HCT116 (cell line): ENCODE measurements around the gene NSD2. TPM values are rescaled to one million over a fixed set of nuclear protein-coding genes. Genes with fewer than 3 reads are reported as not detected.

ENCODE experiments used
- ATAC-seq: fragments of 200-7000 bp; cut with Tn5 transposase; 2 replicates; pipeline ENCODE4 v1.9.1; 2020; ENCODE audit warnings: mild to moderate bottlenecking, moderate library complexity
- BruUV-seq: library from RNA; stranded (reverse); fragments of 400-500 nt; replicated peaks from 2 replicates; lab custom pipeline; 2021; lab: Mats Ljungman, UMichigan
- CTCF ChIA-PET: fragments of 300-600 bp; sonication (Branson Sonifier 250); formaldehyde crosslinking; loops from one replicate; lab custom pipeline; 2021; ENCODE audit warnings: antibody characterized with exemption; lab: Charles Lee
- POLR2A ChIA-PET: fragments of 300-600, 350-600 bp; sonication (Branson Sonifier 250); formaldehyde crosslinking; loops from one replicate; lab custom pipeline; 2021; ENCODE audit warnings: antibody characterized with exemption; lab: Charles Lee
- RAD21 ChIA-PET, 2 experiments: fragments of 300-600 bp; sonication (Branson Sonifier 250); formaldehyde crosslinking; loops; one replicate each; lab custom pipeline; 2023; ENCODE audit warnings: low total read pairs in 2 of 2; ENCODE audit not compliant: uncharacterized antibody in 2 of 2, unreplicated experiment in 2 of 2, low non-redundant PET in 1 of 2; lab: Charles Lee
- DNase-seq: peaks from one replicate; pipeline ENCODE4 v3.0.0-alpha.2; 2010; ENCODE audit warnings: low read depth, low spot score
- H2AFZ ChIP-seq: fragments of 200-600 bp; shearing (Covaris generic), sonication (generic); 2 replicates; pipeline ENCODE4 v1.6.1; 2017; ENCODE audit warnings: low read depth, mixed run types, mixed read lengths, antibody characterized with exemption, low read length; ENCODE audit not compliant: poor library complexity, severe bottlenecking
- H3K27ac ChIP-seq: 2 replicates; pipeline ENCODE4 v1.5.1; 2012; ENCODE audit warnings: low read depth, low read length
- H3K27me3 ChIP-seq: fragments of 200-600 bp; sonication (generic); 2 replicates; pipeline ENCODE4 v1.6.1; 2016; ENCODE audit warnings: mixed run types, low read length, mixed read lengths; ENCODE audit not compliant: insufficient read depth
- H3K36me3 ChIP-seq, 2 experiments: fragments of 200-500 bp in 1 of 2; fragments of 200-600 bp in 1 of 2; sonication (Bioruptor generic) in 1 of 2; sonication (generic) in 1 of 2; 2 replicates each; pipeline versions ENCODE4 v1.5.1 to v1.6.1; 2014 to 2016; ENCODE audit warnings: low read length in 2 of 2, inconsistent platforms in 1 of 2, mixed read lengths in 1 of 2, mixed run types in 1 of 2; ENCODE audit not compliant: insufficient read depth in 2 of 2, control insufficient read depth in 1 of 2
- H3K4me1 ChIP-seq, 2 experiments: fragments of 200-600 bp in 1 of 2; sonication (generic) in 1 of 2; 2 replicates each; pipeline versions ENCODE4 v1.5.1 to v1.6.1; 2012 to 2017; ENCODE audit warnings: low read length in 2 of 2, inconsistent platforms in 1 of 2, mild to moderate bottlenecking in 1 of 2, mixed read lengths in 1 of 2, mixed run types in 1 of 2, moderate library complexity in 1 of 2; ENCODE audit not compliant: insufficient read depth in 2 of 2, control insufficient read depth in 1 of 2
- H3K4me2 ChIP-seq: fragments of 200-600 bp; sonication (generic); 2 replicates; pipeline ENCODE4 v1.6.1; 2017; ENCODE audit warnings: mixed run types, low read length, mixed read lengths
- H3K4me3 ChIP-seq, 2 experiments: fragments of 200-600 bp in 1 of 2; sonication (generic) in 1 of 2; replicated peaks in 1 of 2; 2 replicates each; pipeline ENCODE4 v1.5.1; 2011 to 2016; ENCODE audit warnings: low read length in 2 of 2, control low read depth in 1 of 2, low read depth in 1 of 2, mild to moderate bottlenecking in 1 of 2, mixed read lengths in 1 of 2, mixed run types in 1 of 2
- H3K79me2 ChIP-seq: fragments of 200-600 bp; sonication (generic); 2 replicates; pipeline ENCODE4 v1.6.1; 2017; ENCODE audit warnings: mild to moderate bottlenecking, mixed run types, low read length, moderate library complexity, mixed read lengths; ENCODE audit not compliant: insufficient read depth
- H3K9ac ChIP-seq: fragments of 200-600 bp; sonication (generic); 2 replicates; pipeline ENCODE4 v1.6.1; 2016; ENCODE audit warnings: low read length, mixed read lengths
- H3K9me2 ChIP-seq: fragments of 200-600 bp; sonication (generic), shearing (Covaris generic); 2 replicates; pipeline ENCODE4 v1.6.1; 2017; ENCODE audit warnings: mixed run types, mild to moderate bottlenecking, moderate library complexity; ENCODE audit not compliant: insufficient read depth
- H3K9me3 ChIP-seq, 2 experiments: fragments of 200-500 bp in 1 of 2; fragments of 200-600 bp in 1 of 2; sonication (Bioruptor generic) in 1 of 2; sonication (generic) in 1 of 2; 2 replicates each; pipeline ENCODE4 v1.6.1; 2014 to 2017; ENCODE audit warnings: low read length in 2 of 2, mixed read lengths in 2 of 2, inconsistent platforms in 1 of 2, low read depth in 1 of 2, mild to moderate bottlenecking in 1 of 2, mixed run types in 1 of 2, moderate library complexity in 1 of 2; ENCODE audit not compliant: control insufficient read depth in 1 of 2, insufficient read depth in 1 of 2
- H4K20me1 ChIP-seq: fragments of 200-600 bp; sonication (generic), shearing (Covaris generic); 2 replicates; pipeline ENCODE4 v1.6.1; 2017; ENCODE audit warnings: mixed run types, mild to moderate bottlenecking, moderate library complexity; ENCODE audit not compliant: insufficient read depth
- CBX3 ChIP-seq: IDR thresholded peaks from 2 replicates; pipeline ENCODE4 v1.6.1; 2012; ENCODE audit warnings: low read depth
- EGR1 ChIP-seq: IDR thresholded peaks from 2 replicates; pipeline ENCODE4 v1.6.1; 2012; ENCODE audit warnings: low read depth
- ELF1 ChIP-seq: IDR thresholded peaks from 2 replicates; pipeline ENCODE4 v1.6.1; 2012; ENCODE audit warnings: low read depth, borderline replicate concordance
- RAD21 ChIP-seq: IDR thresholded peaks from 2 replicates; pipeline ENCODE4 v1.6.1; 2012; ENCODE audit warnings: low read depth, mild to moderate bottlenecking
- SP1 ChIP-seq: IDR thresholded peaks from 2 replicates; pipeline ENCODE4 v1.6.1; 2012; ENCODE audit warnings: low read depth
- SRF ChIP-seq: IDR thresholded peaks from 2 replicates; pipeline ENCODE4 v1.6.1; 2012; ENCODE audit warnings: low read depth
- YY1 ChIP-seq: IDR thresholded peaks from 2 replicates; pipeline ENCODE4 v1.6.1; 2011; ENCODE audit warnings: low read length, low read depth, moderate library complexity, mild to moderate bottlenecking; ENCODE audit not compliant: insufficient replicate concordance; ENCODE audit errors: extremely low read depth
- intact Hi-C: fragments of 100-400 bp; cut with micrococcal nuclease; formaldehyde crosslinking; loops from 2 replicates; pipeline ENCODE4 v1.10.0; 2022
- total RNA-seq: library from RNA; stranded (reverse); gene quantifications from one replicate; pipeline ENCODE4 v1.2.1, GENCODE V29; 2021; ENCODE audit not compliant: unreplicated experiment
- TF ChIP-seq, protein P1 (sequence below), 3 experiments: fragments of 200-600 bp in 1 of 3; sonication (generic) in 1 of 3; IDR thresholded peaks in 2 of 3; conservative IDR thresholded peaks in 1 of 3; 2 replicates each; pipeline ENCODE4 v1.5.1; 2012 to 2017; ENCODE audit warnings: low read depth in 2 of 3, low read length in 2 of 3, antibody characterized with exemption in 1 of 3, borderline replicate concordance in 1 of 3, control low read depth in 1 of 3, mild to moderate bottlenecking in 1 of 3, mixed read lengths in 1 of 3, mixed run types in 1 of 3, moderate library complexity in 1 of 3; ENCODE audit not compliant: insufficient read depth in 1 of 3
- TF ChIP-seq, protein P2 (sequence below): IDR thresholded peaks from 2 replicates; pipeline ENCODE4 v1.6.1; 2012

The NSD2 gene
- total RNA-seq, 1 experiment from 2014 or later: 145 TPM

DNA sequence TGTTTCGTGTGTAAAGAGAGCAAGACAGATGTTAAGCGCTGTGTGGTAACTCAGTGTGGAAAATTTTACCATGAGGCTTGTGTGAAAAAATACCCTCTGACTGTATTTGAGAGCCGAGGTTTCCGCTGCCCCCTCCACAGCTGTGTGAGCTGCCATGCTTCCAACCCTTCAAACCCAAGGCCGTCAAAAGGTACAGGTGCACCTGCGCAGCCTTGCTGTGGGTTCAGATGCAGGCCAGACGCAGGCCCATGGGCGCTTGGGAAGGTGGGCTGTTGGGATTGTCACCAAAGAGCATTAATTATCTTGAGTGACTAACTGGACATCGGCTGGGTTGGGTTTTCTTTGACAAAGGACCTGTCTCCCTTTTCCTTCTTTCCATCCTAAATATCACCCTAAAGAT is 82.1 kb downstream of the NSD2 start:
- Histone ChIP-seq H3K9me2 (no peaks in the 10 kb centered on the region), H3K9ac (no peak overlapping the region), H2AFZ (no peak overlapping the region), H4K20me1 (0 out of 2 replicates have a peak, but pooled peaks cover 2% of the 10 kb centered on the region), H3K4me1 (no peaks in the 10 kb centered on the region), H3K4me3 (no peak overlapping the region), H3K27ac (no peak overlapping the region), H3K27me3 (no peaks in the 10 kb centered on the region), H3K79me2 (peaks cover 8% of the 10 kb centered on the region; the same call in 1 of the 2 replicates), H3K4me2 (no peak overlapping the region), H3K9me3 (no peaks in the 10 kb centered on the region), H3K36me3 (peaks cover 26 to 59% of the 10 kb centered on the region in 2 experiments)
- ATAC-seq (no peak), DNase-seq (no peak)
- no peak for TF ChIP-seq SP1
- TF ChIP-seq YY1: no peak
- TF ChIP-seq, protein P1, sequence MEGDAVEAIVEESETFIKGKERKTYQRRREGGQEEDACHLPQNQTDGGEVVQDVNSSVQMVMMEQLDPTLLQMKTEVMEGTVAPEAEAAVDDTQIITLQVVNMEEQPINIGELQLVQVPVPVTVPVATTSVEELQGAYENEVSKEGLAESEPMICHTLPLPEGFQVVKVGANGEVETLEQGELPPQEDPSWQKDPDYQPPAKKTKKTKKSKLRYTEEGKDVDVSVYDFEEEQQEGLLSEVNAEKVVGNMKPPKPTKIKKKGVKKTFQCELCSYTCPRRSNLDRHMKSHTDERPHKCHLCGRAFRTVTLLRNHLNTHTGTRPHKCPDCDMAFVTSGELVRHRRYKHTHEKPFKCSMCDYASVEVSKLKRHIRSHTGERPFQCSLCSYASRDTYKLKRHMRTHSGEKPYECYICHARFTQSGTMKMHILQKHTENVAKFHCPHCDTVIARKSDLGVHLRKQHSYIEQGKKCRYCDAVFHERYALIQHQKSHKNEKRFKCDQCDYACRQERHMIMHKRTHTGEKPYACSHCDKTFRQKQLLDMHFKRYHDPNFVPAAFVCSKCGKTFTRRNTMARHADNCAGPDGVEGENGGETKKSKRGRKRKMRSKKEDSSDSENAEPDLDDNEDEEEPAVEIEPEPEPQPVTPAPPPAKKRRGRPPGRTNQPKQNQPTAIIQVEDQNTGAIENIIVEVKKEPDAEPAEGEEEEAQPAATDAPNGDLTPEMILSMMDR (IDR thresholded peaks at IDR 0.05 in 2 of 3, conservative IDR thresholded peaks at IDR 0.05 in 1 of 3; ENCODE audit: borderline replicate concordance in 1 of 3, insufficient read depth in 1 of 3, low read depth in 2 of 3, low read length in 2 of 3): no peak
- TF ChIP-seq CBX3: no peak
- no peak for TF ChIP-seq SRF
- no peak for TF ChIP-seq RAD21
- no peak for TF ChIP-seq ELF1
- TF ChIP-seq, protein P2, sequence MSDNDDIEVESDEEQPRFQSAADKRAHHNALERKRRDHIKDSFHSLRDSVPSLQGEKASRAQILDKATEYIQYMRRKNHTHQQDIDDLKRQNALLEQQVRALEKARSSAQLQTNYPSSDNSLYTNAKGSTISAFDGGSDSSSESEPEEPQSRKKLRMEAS: no peak
- TF ChIP-seq EGR1: no peak
- BruUV-seq: no TSS peak
- ChIA-PET CTCF (no interaction called here), RAD21 (no interaction called here), POLR2A (no interaction called here)
- intact Hi-C loops: no loop called here

DNA sequence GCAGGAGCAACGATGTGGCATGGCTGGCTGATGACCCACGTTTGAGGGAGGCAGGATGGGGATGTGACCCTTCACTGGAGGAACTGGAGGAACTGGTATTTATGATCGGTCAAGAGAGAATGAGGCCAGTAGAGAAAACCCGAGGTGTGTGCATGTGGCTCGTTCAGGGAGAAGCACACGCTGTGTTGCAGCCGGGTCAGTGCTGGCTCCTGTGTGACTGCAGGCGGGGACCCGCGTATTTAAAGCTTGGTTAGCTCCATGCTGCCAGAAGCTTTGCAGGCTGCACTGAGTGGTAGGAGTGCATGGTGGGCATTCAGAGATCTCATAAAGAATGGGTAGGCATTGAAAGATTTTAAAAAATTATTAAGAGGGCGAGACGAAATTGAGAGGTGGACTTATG is 85.4 kb downstream of the NSD2 start:
- no TSS peak for BruUV-seq
- Histone ChIP-seq H3K9me3 (no peaks in the 10 kb centered on the region), H3K9me2 (no peaks in the 10 kb centered on the region), H3K4me2 (no peak overlapping the region), H3K79me2 (peaks cover 12% of the 10 kb centered on the region; the same call in 1 of the 2 replicates), H3K4me3 (no peak overlapping the region), H3K36me3 (peaks cover 38 to 78% of the 10 kb centered on the region in 2 experiments), H2AFZ (no peak overlapping the region), H3K9ac (no peak overlapping the region), H3K4me1 (no peaks in the 10 kb centered on the region), H3K27me3 (no peaks in the 10 kb centered on the region), H4K20me1 (no peaks in the 10 kb centered on the region), H3K27ac (no peak overlapping the region)
- POLR2A ChIA-PET: no interaction called here
- RAD21 ChIA-PET: no interaction called here
- intact Hi-C loops: no loop called here
- ATAC-seq: no peak
- CTCF ChIA-PET: no interaction called here
- TF ChIP-seq RAD21: no peak
- no peak for DNase-seq
